A549 (cell line): Measurements from ENCODE around the gene KPNA3. TPM values are rescaled to one million over a fixed set of nuclear protein-coding genes. Genes with fewer than 3 reads are reported as not detected.

Source experiments
- ATAC-seq, 2 experiments: fragments of 200-7000 bp in 1 of 2; fragments of >200 bp in 1 of 2; cut with Nextera tagmentation in 1 of 2; cut with Tn5 transposase in 1 of 2; 3 replicates each; pipeline versions ENCODE4 v1.8.0 to v1.9.1; 2018 to 2020; ENCODE audit warnings: mild to moderate bottlenecking in 1 of 2, moderate library complexity in 1 of 2
- CTCF ChIA-PET: fragments of 300-600 bp; sonication (Branson Sonifier 250); formaldehyde crosslinking; extraction: SDS; loops from one replicate; lab custom pipeline; 2021; ENCODE audit warnings: antibody characterized with exemption, inconsistent platforms; lab: Yijun Ruan, JAX
- POLR2A ChIA-PET: fragments of 350-600 bp; formaldehyde crosslinking; extraction: SDS; loops from one replicate; lab custom pipeline; 2021; ENCODE audit warnings: antibody characterized with exemption, inconsistent platforms; lab: Yijun Ruan, JAX
- DNase-seq, 2 experiments: peaks; one replicate each; pipeline versions ENCODE4 v3.0.0 to v3.0.0-alpha.2; 2011 to 2016; ENCODE audit warnings: low read depth in 1 of 2, low spot score in 1 of 2
- FAIRE-seq: peaks from 2 replicates; lab custom pipeline; 2011; peaks lifted over from hg19 to GRCh38; lab: Jason Lieb, UNC
- H3K27ac ChIP-seq, 2 experiments: fragments of >200 bp; sonication (Bioruptor Twin); formaldehyde crosslinking; 3 replicates each; pipeline ENCODE4 v1.5.1; 2016 to 2017
- H3K4me1 ChIP-seq: fragments of >200 bp; sonication (Bioruptor Twin); formaldehyde crosslinking; 3 replicates; pipeline ENCODE4 v1.6.1; 2016
- H3K4me2 ChIP-seq: fragments of >200 bp; sonication (Bioruptor Twin); formaldehyde crosslinking; 3 replicates; pipeline ENCODE4 v1.6.1; 2016
- H3K4me3 ChIP-seq: fragments of >200 bp; sonication (Bioruptor Twin); formaldehyde crosslinking; 3 replicates; pipeline ENCODE4 v1.5.1; 2016
- H3K9me3 ChIP-seq: fragments of >200 bp; sonication (Bioruptor Twin); formaldehyde crosslinking; 3 replicates; pipeline ENCODE4 v1.6.1; 2016
- BHLHE40 ChIP-seq: IDR thresholded peaks from 2 replicates; pipeline ENCODE4 v1.6.1; 2012; ENCODE audit warnings: low read depth, low read length, inconsistent platforms
- CBX8 ChIP-seq: fragments of 200-600 bp; sonication (generic); IDR thresholded peaks from 2 replicates; pipeline ENCODE4 v1.6.1; 2016
- CEBPB ChIP-seq, 2 experiments: fragments of >200 bp in 1 of 2; sonication (Bioruptor Twin) in 1 of 2; formaldehyde crosslinking in 1 of 2; IDR thresholded peaks; 2 replicates each; pipeline ENCODE4 v1.6.1; 2012 to 2016
- CHD2 ChIP-seq: fragments of 150-350 bp; IDR thresholded peaks from 2 replicates; pipeline ENCODE4 v1.6.1; 2014; ENCODE audit warnings: low read length; ENCODE audit not compliant: partially characterized antibody
- CHD4 ChIP-seq: fragments of 200-600 bp; sonication (generic); IDR thresholded peaks from 2 replicates; pipeline ENCODE4 v1.6.1; 2016; ENCODE audit warnings: antibody characterized with exemption, mild to moderate bottlenecking, borderline replicate concordance
- EHF ChIP-seq: fragments of 250-450 bp; sonication (Bioruptor Pico); IDR thresholded peaks from 2 replicates; pipeline ENCODE4 v1.5.0; 2020; ENCODE audit warnings: mild to moderate bottlenecking
- EP300 ChIP-seq, 2 experiments: fragments of >200 bp; sonication (Bioruptor Twin); formaldehyde crosslinking; IDR thresholded peaks; 2 replicates in 1 of 2; 3 replicates in 1 of 2; pipeline ENCODE4 v1.6.1; 2016 to 2017
- ESRRA ChIP-seq: fragments of 150-350 bp; IDR thresholded peaks from 2 replicates; pipeline ENCODE4 v1.6.1; 2014; ENCODE audit warnings: mild to moderate bottlenecking, low read length, borderline replicate concordance
- FOSB ChIP-seq: fragments of 250-450 bp; sonication (Bioruptor Pico); IDR thresholded peaks from 2 replicates; pipeline ENCODE4 v1.5.0; 2020; ENCODE audit warnings: mild to moderate bottlenecking, moderate library complexity
- FOSL2 ChIP-seq, 2 experiments: fragments of 450-650 bp in 1 of 2; fragments of >200 bp in 1 of 2; sonication (Bioruptor Twin) in 1 of 2; formaldehyde crosslinking; IDR thresholded peaks; 2 replicates each; pipeline versions ENCODE4 v1.5.0 to v1.6.1; 2016 to 2020; ENCODE audit warnings: mild to moderate bottlenecking in 1 of 2, moderate library complexity in 1 of 2
- HDAC2 ChIP-seq: fragments of 200-600 bp; sonication (generic); IDR thresholded peaks from 2 replicates; pipeline ENCODE4 v1.6.1; 2016
- HOXA7 ChIP-seq: fragments of 250-450 bp; sonication (Bioruptor Pico); IDR thresholded peaks from 2 replicates; pipeline ENCODE4 v1.5.0; 2020; ENCODE audit warnings: mild to moderate bottlenecking, moderate library complexity
- JUN ChIP-seq, 2 experiments: fragments of >200 bp; sonication (Bioruptor Twin); formaldehyde crosslinking; IDR thresholded peaks; 2 replicates in 1 of 2; 3 replicates in 1 of 2; pipeline ENCODE4 v1.6.1; 2016 to 2017
- KDM1A ChIP-seq: fragments of 200-600 bp; sonication (generic); IDR thresholded peaks from 2 replicates; pipeline ENCODE4 v1.6.1; 2016; ENCODE audit warnings: low read depth, mild to moderate bottlenecking
- MAFK ChIP-seq: fragments of 450-650 bp; IDR thresholded peaks from 2 replicates; pipeline ENCODE4 v1.6.1; 2014; ENCODE audit not compliant: partially characterized antibody
- MAX ChIP-seq: IDR thresholded peaks from 2 replicates; pipeline ENCODE4 v1.6.1; 2012
- NFE2L2 ChIP-seq: fragments of 150-350 bp; conservative IDR thresholded peaks from 2 replicates; pipeline ENCODE4 v1.6.1; 2014; ENCODE audit warnings: low read length
- NPAS2 ChIP-seq: fragments of 250-450 bp; sonication (Bioruptor Pico); IDR thresholded peaks from 2 replicates; pipeline ENCODE4 v1.8.0; 2022; ENCODE audit warnings: mild to moderate bottlenecking, moderate library complexity, borderline replicate concordance
- PHF8 ChIP-seq: fragments of 200-600 bp; sonication (generic); IDR thresholded peaks from 2 replicates; pipeline ENCODE4 v1.6.1; 2016; ENCODE audit warnings: low read depth, mild to moderate bottlenecking, antibody characterized with exemption, moderate library complexity, borderline replicate concordance
- RAD21 ChIP-seq, 2 experiments: fragments of >200 bp in 1 of 2; sonication (Bioruptor Twin) in 1 of 2; formaldehyde crosslinking in 1 of 2; IDR thresholded peaks in 1 of 2; conservative IDR thresholded peaks in 1 of 2; 2 replicates in 1 of 2; 3 replicates in 1 of 2; pipeline ENCODE4 v1.6.1; 2012 to 2018; ENCODE audit warnings: inconsistent platforms in 1 of 2
- RARB ChIP-seq: fragments of 250-450 bp; sonication (Bioruptor Pico); IDR thresholded peaks from 2 replicates; pipeline ENCODE4 v1.8.0; 2021; ENCODE audit warnings: mild to moderate bottlenecking, moderate library complexity
- RFX5 ChIP-seq: fragments of 450-650 bp; IDR thresholded peaks from 2 replicates; pipeline ENCODE4 v1.7.1; 2014; ENCODE audit warnings: antibody characterized with exemption, mild to moderate bottlenecking, moderate library complexity
- SMC3 ChIP-seq: fragments of >200 bp; sonication (Bioruptor Twin); formaldehyde crosslinking; IDR thresholded peaks from 3 replicates; pipeline ENCODE4 v1.6.1; 2018; ENCODE audit warnings: inconsistent platforms
- SREBF2 ChIP-seq: fragments of 450-650 bp; IDR thresholded peaks from 2 replicates; pipeline ENCODE4 v1.6.1; 2014; ENCODE audit warnings: mild to moderate bottlenecking, moderate library complexity
- ZFP36 ChIP-seq: fragments of 450-650 bp; IDR thresholded peaks from 2 replicates; pipeline ENCODE4 v1.6.1; 2014; ENCODE audit warnings: borderline replicate concordance; ENCODE audit not compliant: partially characterized antibody
- WGBS: methylation state at CpG from one replicate; pipeline ENCODE4 v1.1.6; 2017; ENCODE audit errors: missing lambda C conversion rate; 5-methylcytosine and 5-hydroxymethylcytosine counted together
- polyA plus RNA-seq, 4 experiments: library from polyadenylated mRNA; depleted of rRNA in 3 of 4; stranded (reverse); fragments of >200 nt; fragmentation: RNase III in 1 of 4; extraction: RNeasy Plus Mini Kit Qiagen cat#74134 plus additional on column Dnase treatment in 1 of 4; gene quantifications; 2 replicates in 3 of 4; 3 replicates in 1 of 4; pipeline ENCODE4 v1.2.3, GENCODE V29; 2011 to 2017
- TF ChIP-seq, protein P1 (sequence below): fragments of 450-650 bp; IDR thresholded peaks from 2 replicates; pipeline ENCODE4 v1.6.1; 2014; ENCODE audit warnings: antibody characterized with exemption

The KPNA3 gene
- polyA plus RNA-seq, 2 of the 4 experiments (the other 2 are of a cell fraction) = 28.5 to 29.3 TPM

DNA sequence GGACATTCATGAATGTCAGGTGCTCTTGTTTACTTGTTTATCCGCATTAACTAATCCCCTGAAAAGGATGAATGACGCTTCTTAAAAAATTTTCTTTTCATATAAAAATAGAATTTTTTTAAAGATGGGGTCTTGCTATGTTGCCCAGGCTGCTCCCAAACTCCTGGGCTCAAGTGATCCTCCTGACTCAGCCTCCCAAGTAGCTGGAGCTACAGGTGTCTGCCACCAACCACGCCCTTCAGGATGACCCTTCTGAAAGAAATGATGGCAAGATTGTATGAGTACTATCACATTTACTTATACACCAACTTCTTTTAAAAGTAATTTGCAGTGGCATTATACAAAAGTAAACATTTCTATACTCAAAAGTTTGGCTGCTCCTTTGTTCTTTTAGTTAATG is 95.0 kb downstream of the KPNA3 start:
- Histone ChIP-seq H3K27ac (no peak overlapping the region), H3K9me3 (no peaks in the 10 kb centered on the region), H3K4me3 (no peak overlapping the region), H3K4me2 (no peak overlapping the region), H3K4me1 (0 out of 3 replicates have a peak, but pooled peaks cover 3% of the 10 kb centered on the region)
- DNase-seq = no peak
- no peak for TF ChIP-seq EHF (CRISPR knock-in tag)
- TF ChIP-seq RAD21 (conservative IDR thresholded peaks at IDR 0.05 in 1 of 2, IDR thresholded peaks at IDR 0.05 in 1 of 2) = no peak
- no peak for TF ChIP-seq FOSB (CRISPR knock-in tag)
- TF ChIP-seq ESRRA = no peak
- TF ChIP-seq MAX = no peak
- no peak for TF ChIP-seq SREBF2
- TF ChIP-seq EP300 (IDR thresholded peaks at IDR 0.05) = no peak
- TF ChIP-seq FOSL2 (IDR thresholded peaks at IDR 0.05) = no peak
- no peak for TF ChIP-seq FOSL2 (CRISPR knock-in tag; IDR thresholded peaks at IDR 0.05)
- no peak for TF ChIP-seq BHLHE40
- no peak for TF ChIP-seq SMC3
- no peak for TF ChIP-seq PHF8
- TF ChIP-seq MAFK = no peak
- no peak for TF ChIP-seq NFE2L2
- no peak for TF ChIP-seq NPAS2 (CRISPR knock-in tag)
- no peak for TF ChIP-seq RARB
- no peak for TF ChIP-seq ZFP36
- TF ChIP-seq RFX5 = no peak
- TF ChIP-seq CHD2 = no peak
- WGBS = 93% methylated on average over 3 of the region's 3 CpGs
- ChIA-PET POLR2A (no interaction called here), CTCF (interaction anchor here (0.6 kb wide), 1 partner anchor 90 kb away, joined by 3 read pairs; no protein-coding TSS in a partner anchor)
- ATAC-seq = no peak
- no peak for FAIRE-seq

DNA sequence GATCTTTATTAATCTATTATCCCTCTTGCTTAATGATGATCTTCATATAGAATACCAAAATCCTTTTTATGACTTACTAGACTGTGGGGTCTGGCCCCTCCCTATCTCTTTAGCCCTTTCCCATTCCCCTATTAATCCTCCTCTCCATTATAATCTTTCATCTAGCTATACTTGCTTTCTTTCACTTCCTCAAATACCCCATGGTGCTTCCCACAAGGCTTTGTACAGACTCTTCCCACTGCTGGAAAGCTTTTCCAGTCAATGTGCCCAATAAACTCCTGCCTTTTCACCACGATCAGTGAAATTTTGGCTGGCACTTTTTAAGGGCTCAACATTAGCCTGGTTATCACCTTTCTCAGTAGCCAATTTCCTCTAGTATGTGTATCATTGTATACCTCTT is 98.0 kb downstream of the KPNA3 start:
- CTCF ChIA-PET = interaction anchor here (1.0 kb wide), 1 partner anchor 24 kb away, joined by 3 read pairs; no protein-coding TSS in a partner anchor
- ATAC-seq (no peak), FAIRE-seq (no peak), DNase-seq (no peak)
- TF ChIP-seq CEBPB (IDR thresholded peaks at IDR 0.05) (no peak), JUN (IDR thresholded peaks at IDR 0.05) (no peak), HDAC2 (no peak), CBX8 (no peak), CHD4 (no peak), KDM1A (no peak)
- TF ChIP-seq, protein P1, sequence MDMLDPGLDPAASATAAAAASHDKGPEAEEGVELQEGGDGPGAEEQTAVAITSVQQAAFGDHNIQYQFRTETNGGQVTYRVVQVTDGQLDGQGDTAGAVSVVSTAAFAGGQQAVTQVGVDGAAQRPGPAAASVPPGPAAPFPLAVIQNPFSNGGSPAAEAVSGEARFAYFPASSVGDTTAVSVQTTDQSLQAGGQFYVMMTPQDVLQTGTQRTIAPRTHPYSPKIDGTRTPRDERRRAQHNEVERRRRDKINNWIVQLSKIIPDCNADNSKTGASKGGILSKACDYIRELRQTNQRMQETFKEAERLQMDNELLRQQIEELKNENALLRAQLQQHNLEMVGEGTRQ = no peak
- POLR2A ChIA-PET = no interaction called here
- H3K4me1 ChIP-seq = peaks cover 14% of the 10 kb centered on the region; the same call in 2 of the 3 replicates
- no peak overlapping the region for H3K4me3 ChIP-seq
- WGBS = 90% methylated on average over 1 of the region's 1 CpG
- H3K27ac ChIP-seq = no peak overlapping the region
- H3K4me2 ChIP-seq = no peak overlapping the region
- no peaks in the 10 kb centered on the region for H3K9me3 ChIP-seq

DNA sequence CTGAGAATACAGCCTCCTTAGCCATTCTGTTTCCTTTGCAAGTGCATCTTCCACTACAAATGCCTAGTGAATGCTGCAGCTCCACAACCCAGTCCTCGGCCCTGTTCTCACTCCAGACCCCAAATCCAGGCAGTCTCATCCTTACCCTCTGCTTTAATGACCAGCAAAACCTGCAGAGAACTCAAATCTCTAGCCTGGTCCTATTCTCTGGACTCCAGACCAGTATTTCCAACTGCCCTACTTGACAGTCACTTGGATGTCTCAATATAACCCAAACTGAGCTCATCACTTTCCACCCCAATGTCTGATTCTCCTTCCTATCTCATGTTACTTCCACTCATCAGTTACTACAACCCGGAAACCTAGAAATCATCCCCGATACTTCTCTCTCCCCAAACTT is 98.6 kb downstream of the KPNA3 start:
- no peak overlapping the region for H3K27ac ChIP-seq
- TF ChIP-seq JUN (IDR thresholded peaks at IDR 0.05) (no peak), HOXA7 (CRISPR knock-in tag) (no peak)
- H3K9me3 ChIP-seq = no peaks in the 10 kb centered on the region
- no peak overlapping the region for H3K4me2 ChIP-seq
- ChIA-PET CTCF (no interaction called here), POLR2A (interaction anchor here (0.6 kb wide), 1 partner anchor 98 kb away, joined by 6 read pairs; the partner anchor contains the start of gene KPNA3)
- peaks cover 16% of the 10 kb centered on the region; the same call in 2 of the 3 replicates for H3K4me1 ChIP-seq
- ATAC-seq = no peak
- FAIRE-seq = no peak
- DNase-seq = no peak
- H3K4me3 ChIP-seq = no peak overlapping the region
- WGBS = 93% methylated on average over 3 of the region's 3 CpGs
